GM10266 (cell line): ENCODE measurements around the gene XXYLT1.

Source experiments
- DNase-seq: peaks from one replicate; pipeline ENCODE4 v3.0.0; 2012; ENCODE audit errors: extremely low spot score
- CTCF ChIP-seq: IDR thresholded peaks from 2 replicates; pipeline ENCODE4 v1.5.1; 2012; ENCODE audit warnings: mild to moderate bottlenecking, low read depth; ENCODE audit not compliant: control insufficient read depth, insufficient read depth; ENCODE audit errors: missing control alignments

XXYLT1 gene

GRCh38 chr3:195173657-195174056, 97.3 kb downstream of the XXYLT1 start:
- no peak for TF ChIP-seq CTCF
- no peak for DNase-seq

- no peak for TF ChIP-seq CTCF
- DNase-seq: no peak
Measured at GRCh38 chr3:195172896-195173295, 98.1 kb downstream of the XXYLT1 start.

- TF ChIP-seq CTCF: no peak
- no peak for DNase-seq
Measured at GRCh38 chr3:195172039-195172684, 98.8 kb downstream of the XXYLT1 start.

GRCh38 chr3:195171093-195171873, 99.7 kb downstream of the XXYLT1 start:
- TF ChIP-seq CTCF: no peak
- DNase-seq: no peak

GRCh38 chr3:195170496-195170895, 100.5 kb downstream of the XXYLT1 start:
- no peak for TF ChIP-seq CTCF
- DNase-seq: no peak

GRCh38 chr3:195169011-195169649, 101.8 kb downstream of the XXYLT1 start:
- TF ChIP-seq CTCF: no peak
- DNase-seq: no peak

GRCh38 chr3:195168009-195168762, 102.8 kb downstream of the XXYLT1 start:
- TF ChIP-seq CTCF: no peak
- DNase-seq: no peak
